Activated gamma-delta T cell treated with anti-CD3 and anti-CD28 coated beads, Interleukin-2, amount 50 U/mL, for 16 hours (primary cell): ENCODE measurements around the gene INF2.
"Not testable (repeated sequence)": the region's sequence is repeated elsewhere in the genome, so short reads cannot be mapped to it uniquely, and the experiment has no call there.

Source experiments
- DNase-seq: peaks from one replicate; pipeline ENCODE4 v3.0.0-alpha.2; 2020; ENCODE audit warnings: low read depth

INF2 gene

DNA sequence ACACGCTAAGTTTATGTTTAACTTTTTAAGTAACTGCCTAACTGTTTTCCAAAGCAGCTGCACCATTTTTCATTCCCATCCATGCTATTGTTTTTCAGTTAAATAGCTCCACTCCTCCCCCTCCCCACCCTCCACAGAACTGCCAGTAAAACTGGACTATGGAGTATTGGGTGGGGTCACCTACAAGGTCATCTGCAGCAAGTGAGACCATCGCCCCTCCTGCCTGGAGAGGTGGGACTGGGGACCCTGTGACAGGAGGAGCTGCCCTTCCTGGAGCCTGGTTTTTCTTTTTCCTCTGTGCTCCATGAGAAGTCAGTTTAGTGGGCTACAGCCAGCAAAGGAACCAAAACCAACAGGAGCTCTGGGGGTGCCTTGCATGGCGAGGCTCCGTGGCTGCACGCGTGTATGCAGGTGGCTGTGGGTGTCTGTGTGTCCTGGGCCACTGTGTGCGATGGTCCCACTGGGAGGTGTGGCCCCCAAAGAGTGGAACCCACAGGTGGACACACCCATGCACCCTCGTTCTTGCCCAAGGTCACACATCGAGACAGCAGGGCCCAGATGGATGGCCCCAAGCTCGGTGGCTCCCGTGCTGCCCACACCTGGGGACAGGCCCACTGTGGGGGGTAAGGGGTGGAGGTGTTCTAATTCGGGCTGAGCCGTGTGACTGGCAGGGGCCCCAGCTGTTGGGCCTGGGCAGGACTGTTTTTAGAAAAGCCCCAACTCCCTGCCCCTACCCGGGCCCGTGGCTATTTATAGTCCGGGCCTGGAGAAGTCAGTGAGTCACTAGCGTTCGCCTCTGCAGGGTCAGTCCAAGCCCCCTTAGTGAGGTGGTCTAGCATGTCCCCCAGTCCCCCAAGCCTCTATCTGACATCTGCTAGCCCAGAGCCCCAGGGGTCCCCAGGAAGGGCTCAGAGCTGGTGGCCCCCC lies 32.4 kb downstream of the INF2 start:
- no peak for DNase-seq

DNA sequence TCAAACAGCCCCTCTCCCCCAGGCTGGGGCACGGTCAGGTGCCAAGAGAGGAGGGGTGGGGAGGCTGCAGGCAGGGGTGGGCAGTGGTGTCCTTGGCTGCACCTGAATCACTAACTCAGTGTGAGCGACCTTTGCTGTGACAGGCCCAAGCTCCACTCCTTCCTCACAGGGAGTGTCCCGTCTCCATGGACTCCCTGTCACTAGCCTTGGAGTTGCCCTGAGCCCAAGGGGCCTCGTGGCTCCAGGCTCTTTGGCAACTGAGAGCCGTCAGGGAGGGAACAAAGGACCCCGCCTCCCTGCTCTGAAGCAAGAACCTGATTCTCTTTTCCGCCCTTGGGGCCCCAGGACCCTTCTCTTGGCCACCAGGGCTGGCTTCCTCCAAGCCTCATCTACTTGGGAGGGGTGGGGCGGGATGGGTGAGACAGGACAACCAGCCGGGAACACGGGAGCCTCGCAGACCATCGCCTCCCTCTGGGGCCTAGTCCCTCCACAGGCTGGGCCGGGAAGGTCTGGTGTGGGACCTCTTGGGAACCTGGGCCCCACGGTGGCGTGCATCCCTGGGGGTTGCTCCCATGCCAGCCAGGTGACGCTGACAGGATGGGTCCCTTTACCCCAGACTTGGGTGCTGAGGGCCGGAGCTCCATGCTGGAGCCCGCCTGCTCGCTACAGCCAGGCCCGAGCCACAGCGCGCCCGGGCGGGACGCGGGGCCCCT lies 33.7 kb downstream of the INF2 start:
- no peak for DNase-seq

DNA sequence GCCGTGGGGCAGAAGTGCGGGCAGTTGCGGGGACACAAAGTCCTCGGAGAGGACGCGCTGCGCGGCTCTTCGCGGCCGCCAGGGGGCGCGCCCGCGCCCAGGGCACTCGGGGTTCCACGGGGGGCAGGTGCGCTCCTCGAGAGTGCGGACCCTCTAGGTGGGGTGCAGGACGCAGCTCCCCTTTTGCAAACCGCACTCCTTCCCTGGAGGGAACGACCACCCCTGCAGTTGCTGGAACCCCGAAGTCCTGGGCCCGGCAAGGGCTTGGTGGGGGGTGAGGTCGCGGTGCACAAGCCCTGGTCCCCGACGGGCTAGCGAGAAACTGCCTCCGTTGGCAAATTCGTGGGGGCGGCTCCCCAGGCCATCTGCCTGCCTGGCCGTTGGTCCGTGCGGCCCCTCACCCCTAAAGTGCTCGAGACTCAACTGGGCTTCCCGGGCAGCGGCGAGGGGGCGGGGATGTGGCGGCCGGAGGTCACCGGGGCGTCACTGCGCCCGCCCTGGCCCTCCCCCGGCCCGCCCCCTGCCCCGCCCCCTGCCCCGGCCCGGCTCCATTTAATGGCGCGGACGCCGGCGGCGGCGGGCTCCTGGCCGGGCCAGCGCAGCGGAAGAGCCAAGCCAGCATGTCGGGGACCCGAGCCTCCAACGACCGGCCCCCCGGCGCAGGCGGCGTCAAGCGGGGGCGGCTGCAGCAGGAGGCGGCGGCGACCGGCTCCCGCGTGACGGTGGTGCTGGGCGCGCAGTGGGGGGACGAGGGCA lies 34.4 kb downstream of the INF2 start, which contains the start of gene ADSS1:
Gene ADSS1, plus strand, starts transcription at position 579 of the 756 bp plus-strand sequence. Its CDS starts 42 bp downstream, at position 621.
- DNase-seq, result peak; percentile 19

DNA sequence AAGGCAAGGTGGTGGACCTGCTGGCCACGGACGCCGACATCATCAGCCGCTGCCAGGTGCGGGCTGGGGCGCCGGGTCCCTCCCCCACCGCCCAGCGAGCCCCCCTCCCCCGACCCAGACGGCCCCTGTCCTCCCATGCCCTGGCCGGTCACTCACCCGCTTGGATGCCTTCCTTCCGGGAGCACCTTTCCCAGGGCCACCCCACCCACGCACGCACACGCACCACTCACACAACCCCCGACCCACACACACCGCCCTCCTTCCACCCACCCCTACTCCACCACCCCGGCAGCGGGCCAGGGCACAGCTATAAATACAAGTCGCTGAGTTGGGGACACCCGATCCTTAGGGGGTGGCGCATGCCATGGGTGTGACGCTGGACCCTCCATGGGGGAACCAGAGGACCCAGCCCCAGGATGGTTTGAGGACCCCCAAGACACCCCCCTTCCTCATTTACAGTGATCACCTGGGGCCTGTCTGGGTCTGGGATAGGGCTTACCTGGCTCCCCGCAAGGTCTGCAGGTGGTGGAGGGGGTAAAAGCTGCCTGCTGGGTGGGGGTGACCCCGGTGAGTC lies 35.1 kb downstream of the INF2 start:
- DNase-seq, result no peak

DNA sequence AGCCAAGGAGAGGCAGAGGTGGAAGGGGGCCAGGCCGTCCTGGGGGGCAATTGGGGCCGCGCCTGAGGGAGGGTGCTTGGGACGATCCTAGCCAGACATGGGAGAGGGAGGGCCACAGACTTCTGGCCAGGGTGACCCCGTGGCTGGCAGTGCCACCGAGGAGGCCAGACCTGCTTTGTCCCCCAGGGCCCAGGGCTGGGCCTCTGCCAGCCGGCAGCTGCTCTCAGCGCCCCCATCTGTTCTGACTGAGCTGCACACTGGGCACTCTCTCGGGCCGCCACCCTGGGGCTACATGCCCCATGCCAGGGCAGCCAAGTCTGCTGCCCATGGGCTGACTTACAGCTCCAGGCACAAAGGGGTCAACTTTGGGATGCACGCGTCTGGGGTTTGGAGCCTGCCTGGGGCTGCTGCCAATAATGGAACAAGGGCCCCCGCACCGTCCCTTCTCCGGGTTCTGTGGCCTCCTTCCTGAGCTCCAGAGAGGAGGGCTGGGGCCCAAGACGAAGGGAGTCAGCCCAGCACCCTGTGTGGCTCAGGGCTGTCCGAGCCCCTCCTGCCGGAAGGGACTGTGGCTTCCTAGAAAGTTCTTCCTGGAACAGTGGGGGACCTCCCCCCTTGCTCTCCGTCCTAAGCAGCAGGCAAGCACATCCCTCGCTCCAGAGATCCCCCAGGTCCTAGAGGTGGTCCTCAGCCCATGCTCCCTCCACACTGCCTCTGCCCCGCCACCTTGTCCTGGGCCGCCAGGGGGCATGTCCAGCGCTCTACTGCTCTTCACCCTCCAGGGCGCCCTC lies 35.8 kb downstream of the INF2 start:
- DNase-seq, result no peak

DNA sequence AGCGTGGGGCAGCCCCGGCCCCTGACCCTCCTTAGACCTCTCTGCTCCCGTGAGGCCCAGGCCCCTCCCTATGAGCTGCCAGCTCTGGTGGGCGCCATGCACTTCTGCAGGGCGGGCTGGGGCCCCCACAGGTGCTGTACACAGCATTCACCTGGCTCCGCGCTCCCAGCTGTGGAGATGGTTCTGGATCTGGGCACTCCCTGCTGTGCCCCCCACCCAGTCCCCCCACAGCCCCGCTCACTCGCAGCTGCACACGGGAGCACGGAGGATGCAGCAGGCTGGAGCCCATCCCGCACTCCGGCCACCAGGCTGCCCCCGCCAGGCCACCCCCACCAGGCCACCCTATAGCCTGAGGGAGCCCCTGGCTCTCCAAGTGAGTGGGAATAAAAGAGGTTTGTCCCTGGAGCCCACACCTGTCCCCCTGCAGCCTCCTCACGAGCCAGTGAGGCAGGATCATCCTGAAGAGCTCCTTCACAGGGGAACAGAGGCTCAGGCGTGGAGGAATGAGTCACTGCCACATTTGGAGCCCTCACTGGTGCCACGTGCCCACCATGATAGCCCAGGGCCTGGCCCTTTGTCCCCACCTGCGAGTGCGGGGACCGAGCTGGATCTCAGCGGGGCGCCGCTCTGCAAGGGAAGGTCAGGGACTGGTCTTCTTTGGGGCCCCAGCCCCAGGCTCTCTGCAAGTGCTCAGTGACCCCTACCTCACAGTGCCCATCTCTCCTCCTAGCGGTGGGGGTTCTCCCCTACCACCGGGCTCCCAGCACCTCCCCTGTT lies 36.5 kb downstream of the INF2 start:
- no peak for DNase-seq

DNA sequence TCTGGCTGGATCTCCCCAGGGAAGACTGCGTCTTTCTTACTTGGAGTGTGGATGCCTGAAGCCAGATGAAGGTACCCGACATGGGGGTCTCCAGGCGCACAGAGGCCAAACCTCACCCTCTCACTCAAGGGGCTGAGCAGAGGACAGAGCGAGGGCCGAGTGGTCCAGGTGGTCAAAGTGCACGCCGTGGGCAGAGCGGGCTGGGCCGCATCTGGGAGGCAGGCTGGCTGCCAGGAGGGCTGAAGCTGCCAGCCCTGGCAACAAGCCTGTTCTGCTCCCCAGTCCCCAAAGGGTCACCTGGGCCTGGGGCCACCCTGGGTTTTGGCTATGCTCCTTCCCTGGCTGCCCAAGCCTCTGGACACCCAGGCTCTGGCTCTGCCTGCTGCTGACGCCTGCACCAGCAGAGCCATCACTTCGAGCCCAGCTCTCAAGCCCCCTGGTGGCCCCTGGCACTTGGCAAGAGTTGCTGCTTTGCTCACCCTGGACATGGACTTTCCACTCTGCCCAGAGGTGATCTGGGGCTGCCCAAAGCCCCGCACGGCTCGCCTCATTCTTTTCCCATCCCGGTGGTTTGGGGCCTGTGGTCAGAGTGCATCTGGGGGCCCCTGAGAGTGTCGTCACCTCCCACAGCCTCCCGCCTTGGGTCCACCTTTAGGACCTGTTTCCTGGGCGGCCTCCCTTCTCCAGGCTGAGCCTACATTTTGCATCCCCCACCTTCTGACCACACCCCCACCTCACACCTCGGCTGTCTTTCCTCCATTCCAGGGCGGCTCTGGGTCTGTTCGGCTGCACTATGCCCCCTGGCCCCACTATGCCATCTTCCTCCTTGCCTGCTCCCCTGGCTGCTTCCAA lies 37.4 kb downstream of the INF2 start:
- no peak for DNase-seq

DNA sequence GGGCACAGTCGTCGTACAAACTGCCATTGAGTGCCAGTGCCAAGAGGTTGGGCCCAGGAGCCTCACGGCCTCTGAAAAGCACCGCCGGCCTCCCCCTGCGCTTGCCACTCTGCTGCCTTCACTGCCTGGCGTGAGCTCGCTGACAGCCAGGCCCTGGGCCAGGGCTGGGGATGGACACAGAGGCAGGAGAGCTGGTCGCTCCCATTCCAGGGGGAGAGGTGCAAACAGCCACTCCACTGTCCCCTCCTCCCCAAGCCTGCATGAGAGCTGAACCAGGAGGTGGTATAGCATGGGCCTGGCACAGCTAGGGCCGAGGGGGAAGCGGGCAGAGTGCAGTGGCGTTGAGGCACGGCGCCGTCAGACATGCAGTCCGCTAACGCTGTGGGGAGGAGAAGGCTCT lies 39.2 kb downstream of the INF2 start:
- DNase-seq, result no peak

DNA sequence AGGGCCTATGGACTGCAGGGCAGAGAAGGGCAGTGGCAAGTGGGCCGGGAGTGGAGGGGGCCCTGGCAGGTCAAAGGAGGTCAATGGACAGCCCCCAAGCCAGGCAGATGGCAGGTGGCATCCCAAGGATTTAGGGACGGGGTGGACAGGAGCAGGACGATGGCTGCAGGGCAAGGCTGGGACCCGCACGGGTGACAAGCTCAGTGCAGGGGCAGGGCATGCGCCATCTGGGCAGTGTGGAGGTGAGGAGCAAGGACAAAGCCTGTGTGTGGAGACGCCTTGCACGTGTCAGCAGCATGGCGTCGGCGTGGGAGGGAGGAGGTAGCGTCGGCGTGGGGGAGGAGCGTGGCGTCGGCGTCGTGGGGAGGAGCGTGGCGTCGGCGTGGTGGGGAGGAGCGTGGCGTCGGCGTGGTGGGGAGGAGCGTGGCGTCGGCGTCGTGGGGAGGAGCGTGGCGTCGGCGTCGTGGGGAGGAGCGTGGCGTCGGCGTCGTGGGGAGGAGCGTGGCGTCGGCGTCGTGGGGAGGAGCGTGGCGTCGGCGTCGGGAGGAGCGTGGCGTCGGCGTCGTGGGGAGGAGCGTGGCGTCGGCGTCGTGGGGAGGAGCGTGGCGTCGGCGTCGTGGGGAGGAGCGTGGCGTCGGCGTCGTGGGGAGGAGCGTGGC lies 39.9 kb downstream of the INF2 start:
- DNase-seq, result not testable (repeated sequence)

DNA sequence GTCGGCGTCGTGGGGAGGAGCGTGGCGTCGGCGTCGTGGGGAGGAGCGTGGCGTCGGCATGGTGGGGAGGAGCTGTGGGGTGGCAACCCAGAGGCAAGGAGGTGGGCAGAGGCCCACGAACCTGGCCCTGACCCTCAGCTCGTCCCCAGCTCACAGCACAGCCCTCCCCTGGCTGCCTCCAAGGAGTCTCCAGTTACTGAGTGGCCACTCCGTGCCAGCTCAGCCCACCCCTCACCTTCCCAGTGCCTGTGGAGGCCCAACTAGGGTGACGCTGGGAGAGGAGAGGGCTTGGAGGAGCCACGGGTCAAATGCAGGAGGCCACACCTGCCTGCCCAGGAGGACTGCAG lies 40.4 kb downstream of the INF2 start:
- no peak for DNase-seq

DNA sequence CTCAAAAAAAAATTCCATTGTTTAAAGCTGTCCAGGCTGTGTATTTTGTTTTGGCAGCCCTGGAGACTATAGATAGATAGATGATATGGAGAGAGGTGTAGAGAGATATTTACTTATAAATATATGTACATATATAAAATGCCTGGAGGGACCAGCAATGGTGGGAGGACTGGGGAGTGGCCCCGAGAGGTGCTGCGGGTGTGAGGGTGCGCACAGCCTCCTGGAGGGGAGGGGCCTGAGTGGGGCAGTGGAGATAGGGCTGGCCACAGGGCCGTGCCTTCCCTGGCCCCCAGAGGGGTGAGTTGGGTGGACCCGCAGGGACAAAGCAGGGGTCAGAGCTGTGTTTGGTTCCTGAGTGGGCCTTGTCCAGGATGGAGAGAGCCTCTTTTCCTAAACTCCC lies 41.1 kb downstream of the INF2 start:
- no peak for DNase-seq

DNA sequence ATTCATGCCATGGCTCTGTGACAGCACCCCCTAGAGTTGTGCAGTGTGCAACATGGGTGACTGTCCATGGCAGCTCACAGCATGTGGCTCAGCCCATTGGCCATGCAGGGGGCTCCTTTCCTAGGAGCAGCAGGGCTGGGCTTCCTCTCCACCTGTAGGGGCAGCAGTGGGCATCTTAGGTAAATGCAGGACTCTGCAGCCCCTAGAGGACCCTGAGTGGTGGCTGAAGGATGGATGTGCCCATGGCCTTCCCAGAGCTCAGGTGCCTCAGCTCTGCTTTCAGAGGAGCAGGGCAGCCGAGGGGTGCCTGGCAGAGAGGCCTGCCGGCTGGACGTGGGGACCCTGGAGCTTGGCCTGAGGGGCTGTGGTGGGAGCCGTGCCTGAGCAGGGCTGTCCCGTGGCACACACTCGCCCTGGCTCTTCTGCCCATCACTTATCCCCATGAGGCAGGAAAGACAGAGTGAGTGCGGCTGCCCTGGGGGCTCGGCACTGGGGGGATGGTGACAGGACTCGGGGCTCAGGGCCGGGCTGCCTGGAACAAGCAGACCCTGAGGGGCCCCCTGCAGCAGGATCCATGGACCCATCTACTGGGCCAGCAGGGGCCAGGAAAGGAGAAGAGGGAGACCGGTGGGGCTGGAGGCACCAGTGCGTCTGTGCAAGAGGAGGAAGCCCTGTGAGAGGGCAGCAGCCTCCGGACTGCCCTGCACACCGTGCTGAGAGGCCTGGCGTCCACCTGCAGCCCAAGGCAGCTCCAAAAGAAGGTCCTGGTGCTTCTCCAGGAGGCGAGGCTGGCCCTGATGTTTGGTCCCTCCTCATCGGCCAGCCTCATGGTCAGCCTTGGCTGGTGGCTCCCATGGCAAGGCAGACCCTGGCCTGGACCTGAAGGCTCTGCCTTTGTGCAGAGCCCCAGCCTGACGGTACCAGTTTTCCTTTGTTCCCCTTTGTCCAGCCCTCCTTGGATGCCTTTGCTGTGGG lies 42.2 kb downstream of the INF2 start:
- DNase-seq, result no peak

DNA sequence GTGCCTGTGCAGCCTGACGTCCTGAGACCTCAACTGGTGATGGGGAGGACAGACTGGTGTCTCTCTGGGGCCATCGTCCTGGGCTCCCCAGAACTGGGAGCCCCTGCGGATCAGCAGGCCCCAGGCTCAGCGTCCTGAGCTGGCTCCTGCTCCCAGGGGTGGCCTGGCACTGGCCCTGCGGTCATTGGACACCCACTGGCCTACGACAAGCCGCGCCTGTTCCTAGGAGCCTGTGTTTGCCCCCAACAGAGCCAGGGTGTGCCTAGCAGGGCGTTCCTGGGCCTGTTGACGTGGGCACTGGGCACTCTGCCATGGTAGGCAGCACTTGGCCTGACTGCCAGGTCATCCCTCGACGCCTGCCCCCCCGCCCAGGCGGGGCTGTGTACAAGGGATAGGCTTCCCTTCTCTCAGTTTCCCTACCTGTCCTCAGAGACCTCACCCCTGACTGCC lies 43.0 kb downstream of the INF2 start:
- DNase-seq, result no peak

DNA sequence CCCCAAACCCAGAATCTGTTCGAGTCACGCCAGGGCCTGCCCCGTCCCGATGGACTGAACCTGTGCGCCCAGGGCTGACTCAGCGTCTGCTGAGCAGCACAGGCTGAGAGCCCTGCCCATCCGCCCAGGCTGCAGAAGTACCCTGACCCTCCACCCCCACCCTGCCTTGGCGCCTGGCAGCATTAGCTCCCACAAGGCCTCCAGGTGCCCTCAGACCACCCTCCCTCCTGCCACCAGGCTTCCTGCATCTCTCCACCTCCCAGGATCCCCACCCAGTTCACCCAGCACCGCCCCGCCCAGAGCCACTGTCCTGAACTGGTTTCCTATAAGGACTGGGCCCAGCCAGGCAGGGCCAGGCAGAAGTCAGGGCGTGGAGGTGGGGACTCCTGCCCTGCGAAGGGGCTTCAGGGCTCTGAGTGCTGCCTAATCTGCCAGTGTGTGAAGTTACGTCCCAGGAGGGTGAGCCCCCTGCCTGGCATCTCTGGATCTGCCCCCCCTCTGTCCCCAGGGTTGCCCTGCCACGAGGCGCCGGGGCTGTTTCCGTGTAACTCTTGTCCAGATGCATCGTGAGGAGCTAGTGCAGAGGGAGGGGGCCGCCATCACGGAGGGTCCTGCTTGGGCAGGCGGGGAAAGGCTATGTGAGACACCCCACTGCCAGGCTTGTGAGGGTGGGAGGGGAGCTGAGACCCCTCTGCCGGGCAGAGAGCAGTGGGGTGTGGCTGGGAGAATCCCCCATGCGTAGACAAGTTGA lies 43.7 kb downstream of the INF2 start:
- no peak for DNase-seq

DNA sequence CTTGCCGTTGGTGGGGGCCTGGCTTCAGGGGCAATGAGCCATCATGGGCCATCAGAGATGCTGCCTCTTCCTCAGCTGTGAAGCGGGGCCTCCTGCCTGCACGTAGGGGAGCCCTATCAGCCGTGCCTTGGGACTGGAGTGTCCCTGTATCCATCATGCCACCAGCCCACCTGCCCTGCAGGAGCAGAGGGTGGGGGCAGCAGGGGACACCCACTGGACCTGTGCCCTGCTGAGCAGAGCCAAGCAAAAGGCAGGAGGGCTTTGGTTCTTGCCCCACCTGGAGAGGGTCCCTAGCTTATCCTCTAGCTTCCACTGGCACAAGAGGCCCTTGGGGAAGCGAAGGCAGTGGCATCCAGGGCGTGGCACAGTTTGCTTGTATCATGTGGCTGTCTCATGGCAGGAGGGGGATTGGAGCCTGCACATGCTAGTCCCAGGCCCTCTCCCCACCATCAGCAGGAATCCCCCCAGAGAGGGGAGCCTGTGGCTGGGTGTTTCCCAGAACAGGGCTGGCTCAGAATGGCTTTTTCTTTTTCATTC lies 44.7 kb downstream of the INF2 start:
- no peak for DNase-seq

DNA sequence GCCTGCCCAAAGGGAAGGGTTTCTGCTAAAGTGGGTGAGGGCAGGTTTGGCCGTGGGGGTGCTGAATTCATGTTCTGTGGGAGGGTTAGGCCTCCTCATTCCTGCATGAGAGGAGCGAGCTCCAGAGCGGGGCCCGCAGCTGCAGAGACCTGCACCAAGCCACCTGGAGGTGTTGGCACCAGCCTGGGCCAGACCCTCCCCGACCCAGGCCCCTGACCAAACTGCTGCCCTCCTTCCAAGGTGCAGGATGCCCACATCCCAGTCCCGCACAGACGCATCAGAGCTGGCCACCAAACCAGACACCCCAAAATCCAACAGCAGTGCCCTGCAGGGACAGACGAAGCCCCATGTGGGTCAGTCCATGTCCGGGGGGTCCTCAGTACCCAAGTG lies 45.2 kb downstream of the INF2 start:
- DNase-seq, result no peak
